ENCODE data around the gene ADPRHL1.

DNA sequence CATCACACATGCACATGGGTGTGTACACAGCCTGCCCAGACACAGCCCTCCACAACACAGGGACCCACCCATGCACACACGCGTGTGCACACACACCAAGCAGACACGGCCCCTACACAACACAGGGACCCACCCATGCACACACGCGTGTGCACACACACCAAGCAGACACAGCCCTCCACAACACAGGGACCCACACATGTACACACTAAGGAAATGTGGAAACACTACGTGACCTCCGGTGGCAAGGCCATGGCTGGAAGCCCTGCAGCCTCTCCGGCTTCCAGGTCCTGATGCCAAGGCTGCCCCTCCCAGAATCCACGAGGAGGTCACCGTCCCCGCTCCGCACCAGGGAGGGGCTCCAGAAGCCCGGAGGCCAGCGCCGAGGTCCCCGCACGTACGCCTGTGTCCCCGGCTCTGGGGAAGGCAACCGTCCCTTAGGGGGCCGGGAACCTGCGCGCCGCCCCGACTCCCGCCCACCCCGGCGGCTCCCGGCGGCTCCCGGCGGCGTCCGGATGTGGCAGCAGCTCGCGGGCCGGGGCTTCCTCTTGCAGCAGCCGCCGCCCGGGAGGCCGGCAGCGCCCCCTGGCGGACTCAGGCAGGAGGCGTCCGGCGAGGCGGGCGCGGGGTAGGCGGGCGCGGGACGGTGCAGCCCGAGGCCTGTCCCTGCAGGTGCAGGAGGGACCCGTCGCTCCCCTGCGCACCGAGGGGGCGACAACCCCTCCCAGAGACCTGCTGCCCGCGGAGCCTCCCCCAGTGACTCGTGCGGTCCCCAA is 59.5 kb downstream of the ADPRHL1 start:
- TF ChIP-seq ZNF274 (IDR thresholded peaks at IDR 0.05; ENCODE audit: low read depth, low read length) (no peak), YY1 (IDR thresholded peaks at IDR 0.05; ENCODE audit: insufficient read depth, insufficient read length) (no peak)
